Thoracic aorta (tissue), 2 donors: Measurements from ENCODE around the gene GFY. TPM values are rescaled to one million over a fixed set of nuclear protein-coding genes. Genes with fewer than 3 reads are reported as not detected.

Experiments
- ATAC-seq: fragments of 150-250 bp; one replicate; pipeline ENCODE4 v1.8.0; 2017; ENCODE audit warnings: low read depth; ENCODE audit not compliant: insufficient number of reproducible peaks, low FRiP score
- DNase-seq: peaks from one replicate; pipeline ENCODE4 v3.0.0-alpha.2; 2020; ENCODE audit warnings: low spot score
- H3K27ac ChIP-seq, 2 donors: fragments of 200-600 bp; sonication (generic); 1 replicate in 1 of 2; 2 replicates in 1 of 2; pipeline ENCODE4 v1.5.1; 2016; ENCODE audit warnings: mild to moderate bottlenecking in 2 of 2, moderate library complexity in 2 of 2
- H3K27me3 ChIP-seq: fragments of 200-600 bp; sonication (generic); replicated peaks from 2 replicates; pipeline ENCODE4 v1.6.0; 2016; ENCODE audit warnings: mild to moderate bottlenecking; ENCODE audit not compliant: insufficient read depth
- H3K36me3 ChIP-seq: fragments of 200-600 bp; sonication (generic); one replicate; pipeline ENCODE4 v1.5.1; 2016
- H3K4me1 ChIP-seq, 2 donors: fragments of 200-600 bp; sonication (generic); 1 replicate in 1 of 2; 2 replicates in 1 of 2; pipeline versions ENCODE4 v1.5.1 to v1.6.0; 2016; ENCODE audit warnings: low read depth in 2 of 2, mild to moderate bottlenecking in 1 of 2; ENCODE audit not compliant: control insufficient read depth in 1 of 2
- H3K4me3 ChIP-seq: fragments of 200-600 bp; sonication (generic); 2 replicates; pipeline ENCODE4 v1.5.1; 2016; ENCODE audit warnings: mild to moderate bottlenecking
- H3K9me3 ChIP-seq: fragments of 200-600 bp; sonication (generic); 2 replicates; pipeline ENCODE4 v1.5.1; 2016
- total RNA-seq, 2 donors: library from RNA; depleted of rRNA; stranded (reverse); fragments of >200 nt; gene quantifications; one replicate each; pipeline versions ENCODE4 v1.1.0 to v1.2.3, GENCODE V29; 2016
- TF ChIP-seq, protein P1 (sequence below): fragments of 200-600 bp; sonication (generic); IDR thresholded peaks from one replicate; pipeline ENCODE4 v1.5.1; 2019; ENCODE audit warnings: antibody characterized with exemption

The GFY gene
- total RNA-seq, 2 donors from 2014 or later: not detected

DNA sequence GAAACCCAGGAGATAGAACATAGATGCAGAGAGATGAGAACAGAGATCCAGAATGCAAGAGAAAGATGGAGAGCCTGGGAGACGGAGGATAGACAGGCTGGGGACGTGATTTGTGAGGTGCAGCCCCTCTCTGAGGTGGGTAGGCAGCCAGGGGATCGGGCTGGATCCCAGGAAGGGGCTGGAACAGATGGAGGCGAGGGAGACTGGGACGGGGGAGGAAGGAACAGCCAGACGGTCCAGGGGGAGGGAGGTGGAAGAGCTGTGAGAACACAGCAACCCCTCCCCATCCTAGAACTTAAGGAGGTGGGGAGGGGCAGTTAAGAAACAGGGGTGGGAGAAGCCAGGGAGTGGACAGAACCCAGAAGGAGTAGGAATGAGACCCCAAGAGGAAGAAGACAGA lies 13.1 kb downstream of the GFY start:
- DNase-seq (no peak), ATAC-seq (no peak)
- Histone ChIP-seq H3K27ac (no peak overlapping the region), H3K4me3 (no peak overlapping the region), H3K4me1 (peaks cover 8 to 9% of the 10 kb centered on the region in 2 donors), H3K9me3 (no peaks in the 10 kb centered on the region), H3K27me3 (peaks cover 21% of the 10 kb centered on the region), H3K36me3 (no peaks in the 10 kb centered on the region)
- TF ChIP-seq, protein P1, sequence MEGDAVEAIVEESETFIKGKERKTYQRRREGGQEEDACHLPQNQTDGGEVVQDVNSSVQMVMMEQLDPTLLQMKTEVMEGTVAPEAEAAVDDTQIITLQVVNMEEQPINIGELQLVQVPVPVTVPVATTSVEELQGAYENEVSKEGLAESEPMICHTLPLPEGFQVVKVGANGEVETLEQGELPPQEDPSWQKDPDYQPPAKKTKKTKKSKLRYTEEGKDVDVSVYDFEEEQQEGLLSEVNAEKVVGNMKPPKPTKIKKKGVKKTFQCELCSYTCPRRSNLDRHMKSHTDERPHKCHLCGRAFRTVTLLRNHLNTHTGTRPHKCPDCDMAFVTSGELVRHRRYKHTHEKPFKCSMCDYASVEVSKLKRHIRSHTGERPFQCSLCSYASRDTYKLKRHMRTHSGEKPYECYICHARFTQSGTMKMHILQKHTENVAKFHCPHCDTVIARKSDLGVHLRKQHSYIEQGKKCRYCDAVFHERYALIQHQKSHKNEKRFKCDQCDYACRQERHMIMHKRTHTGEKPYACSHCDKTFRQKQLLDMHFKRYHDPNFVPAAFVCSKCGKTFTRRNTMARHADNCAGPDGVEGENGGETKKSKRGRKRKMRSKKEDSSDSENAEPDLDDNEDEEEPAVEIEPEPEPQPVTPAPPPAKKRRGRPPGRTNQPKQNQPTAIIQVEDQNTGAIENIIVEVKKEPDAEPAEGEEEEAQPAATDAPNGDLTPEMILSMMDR: no peak

DNA sequence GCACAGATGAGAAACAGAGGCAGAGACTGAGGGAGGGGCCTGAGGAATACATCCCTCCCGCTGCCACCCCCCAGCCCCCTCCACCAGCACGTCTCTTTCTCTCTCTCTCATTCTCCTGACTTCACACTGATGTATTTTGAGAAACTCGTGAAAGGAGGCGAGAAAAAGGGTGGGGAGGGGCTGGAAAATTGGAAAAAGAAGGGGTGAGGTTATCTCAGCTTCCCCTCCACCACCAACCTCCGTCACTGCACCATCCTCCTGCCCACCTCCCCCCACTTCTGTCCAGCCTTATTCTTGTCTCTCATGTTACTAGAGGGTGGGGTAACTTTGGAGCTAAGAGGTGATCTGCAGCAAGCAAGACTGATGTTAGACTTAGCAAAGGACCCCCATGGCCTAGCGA lies 14.6 kb downstream of the GFY start:
- TF ChIP-seq, protein P1: no peak

DNA sequence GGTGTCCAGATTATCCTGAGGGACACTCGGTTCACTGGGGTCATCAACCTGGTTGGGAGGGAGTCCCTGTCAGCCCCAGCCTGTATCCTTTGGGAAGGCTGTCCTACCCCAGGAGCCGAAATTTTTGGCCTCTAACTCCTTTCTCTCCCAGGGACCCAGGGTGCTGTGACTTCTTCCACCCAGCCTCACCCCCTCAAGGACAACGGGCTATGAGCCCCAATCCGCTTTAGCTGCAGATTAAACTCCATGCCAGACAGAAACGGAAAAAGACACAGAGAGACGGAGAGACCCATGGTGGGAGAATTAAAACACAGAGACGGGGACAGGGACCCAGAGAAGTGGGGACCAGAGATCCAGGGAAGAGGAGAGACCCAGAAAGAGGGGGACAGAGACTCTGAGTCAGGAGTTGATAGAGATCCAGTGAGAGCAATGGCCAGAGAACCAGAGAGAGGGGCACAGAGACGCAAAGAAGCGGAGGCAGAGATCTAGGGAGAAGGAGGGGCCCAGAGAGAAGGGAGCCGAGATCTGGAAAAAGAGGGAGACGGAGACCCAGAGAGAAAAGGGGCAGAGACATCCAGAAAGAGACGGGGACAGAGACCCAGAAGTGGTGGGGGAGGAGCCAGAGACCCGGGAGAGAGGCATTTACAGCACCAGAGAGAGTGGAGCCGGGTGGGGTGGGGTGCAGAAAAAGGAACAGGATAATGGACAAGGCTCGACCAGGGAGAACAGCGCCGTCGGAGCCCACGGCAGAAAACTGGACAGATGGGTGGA lies 15.4 kb downstream of the GFY start:
- H3K4me1 ChIP-seq: peaks cover 8 to 9% of the 10 kb centered on the region in 2 donors
- TF ChIP-seq, protein P1: no peak
- H3K4me3 ChIP-seq: peak overlapping the region; percentile 5
- DNase-seq: no peak
- no peaks in the 10 kb centered on the region for H3K9me3 ChIP-seq
- peaks cover 1% of the 10 kb centered on the region for H3K27me3 ChIP-seq
- ATAC-seq: no peak
- H3K36me3 ChIP-seq: no peaks in the 10 kb centered on the region
- H3K27ac ChIP-seq: no peak overlapping the region

More for the DNA sequence above, 14.6 kb downstream of the GFY start:
- Histone ChIP-seq H3K27me3 (peaks cover 9% of the 10 kb centered on the region), H3K27ac (no peak overlapping the region), H3K9me3 (no peaks in the 10 kb centered on the region), H3K36me3 (no peaks in the 10 kb centered on the region), H3K4me1 (peaks cover 8 to 9% of the 10 kb centered on the region in 2 donors), H3K4me3 (no peak overlapping the region)
- no peak for ATAC-seq
- DNase-seq: no peak

DNA sequence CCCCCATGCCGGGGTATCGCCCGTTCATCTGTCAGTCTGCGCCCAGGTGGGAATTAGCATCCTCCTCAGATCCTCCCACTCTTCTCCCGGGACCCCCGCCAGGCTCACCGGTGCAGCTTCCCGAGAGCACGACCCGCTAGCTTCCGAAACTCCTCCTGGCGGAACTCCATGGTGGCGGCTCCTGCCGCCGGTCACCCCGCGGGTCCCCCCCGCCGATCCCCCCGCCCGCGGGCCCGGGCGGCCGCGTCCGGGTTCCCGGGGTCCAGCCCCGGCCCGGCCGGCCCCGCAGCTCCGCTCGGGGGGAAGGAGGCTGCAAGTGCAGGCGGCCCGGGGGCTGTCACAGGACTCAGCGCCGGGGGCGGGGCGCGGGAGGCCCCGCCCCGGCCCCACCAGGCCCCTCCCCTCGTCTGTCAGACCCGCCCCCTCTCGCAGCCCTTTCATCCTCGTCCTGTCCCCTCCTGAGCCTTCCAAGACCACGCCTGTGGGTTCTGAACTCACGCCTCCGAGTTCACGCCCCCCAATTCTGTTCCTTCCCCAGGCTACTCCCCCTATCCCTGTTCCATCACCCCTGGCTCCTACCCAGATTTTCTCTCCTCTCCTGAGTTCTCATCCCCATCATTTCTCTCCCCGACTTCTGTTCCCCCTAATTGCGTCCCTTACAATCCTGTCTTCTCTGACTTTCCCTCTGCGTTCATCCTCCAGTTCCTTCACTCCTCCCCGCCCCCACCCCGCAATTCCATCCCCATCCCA lies 16.2 kb downstream of the GFY start, which contains the start of gene SLC17A7:
Gene SLC17A7, minus strand, starts transcription at position 318 of the 750 bp plus-strand sequence. Its CDS starts 148 bp downstream, at position 170.
- Histone ChIP-seq H3K27me3 (no peaks in the 10 kb centered on the region), H3K4me3 (peak within 1 kb of the TSS; percentile 94), H3K9me3 (no peaks in the 10 kb centered on the region), H3K4me1 (peaks cover 8 to 9% of the 10 kb centered on the region in 2 donors), H3K27ac (no peak within 1 kb of the TSS), H3K36me3 (no peaks in the 10 kb centered on the region)
- ATAC-seq (no peak), DNase-seq (no peak)
- TF ChIP-seq, protein P1: no peak

DNA sequence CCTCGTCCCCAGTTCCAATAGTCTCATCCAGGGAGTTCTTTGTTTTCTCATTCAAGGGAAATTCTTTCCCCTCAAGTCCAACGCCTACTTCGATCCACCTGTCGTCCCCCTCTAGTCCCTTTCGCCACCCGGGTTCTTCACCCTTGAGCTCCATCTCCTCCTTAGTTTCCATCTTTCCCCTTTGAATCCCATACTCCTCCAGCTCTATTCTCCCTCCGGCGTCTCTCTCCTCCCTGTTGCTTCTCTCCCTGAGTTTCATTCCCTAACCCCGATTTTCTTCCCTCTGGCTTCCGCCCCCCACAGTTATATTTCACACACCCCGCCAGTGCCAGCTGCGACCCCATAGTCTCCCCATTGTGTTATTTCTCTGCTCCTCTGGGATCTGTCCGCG lies 16.8 kb downstream of the GFY start:
- H3K9me3 ChIP-seq: no peaks in the 10 kb centered on the region
- H3K27me3 ChIP-seq: no peaks in the 10 kb centered on the region
- H3K36me3 ChIP-seq: no peaks in the 10 kb centered on the region
- TF ChIP-seq, protein P1: no peak
- peak overlapping the region; percentile 94 for H3K4me3 ChIP-seq
- no peak for ATAC-seq
- DNase-seq: no peak
- H3K4me1 ChIP-seq: peaks cover 8 to 9% of the 10 kb centered on the region in 2 donors
- H3K27ac ChIP-seq: no peak overlapping the region
